HG03196 (cell line): ENCODE measurements around the gene TGM4.

Experiments used
- ATAC-seq: cut with Tn5 transposase; IDR thresholded peaks from one replicate; pipeline ENCODE4 v1.9.1; 2021; ENCODE audit not compliant: unreplicated experiment

TGM4 gene

DNA sequence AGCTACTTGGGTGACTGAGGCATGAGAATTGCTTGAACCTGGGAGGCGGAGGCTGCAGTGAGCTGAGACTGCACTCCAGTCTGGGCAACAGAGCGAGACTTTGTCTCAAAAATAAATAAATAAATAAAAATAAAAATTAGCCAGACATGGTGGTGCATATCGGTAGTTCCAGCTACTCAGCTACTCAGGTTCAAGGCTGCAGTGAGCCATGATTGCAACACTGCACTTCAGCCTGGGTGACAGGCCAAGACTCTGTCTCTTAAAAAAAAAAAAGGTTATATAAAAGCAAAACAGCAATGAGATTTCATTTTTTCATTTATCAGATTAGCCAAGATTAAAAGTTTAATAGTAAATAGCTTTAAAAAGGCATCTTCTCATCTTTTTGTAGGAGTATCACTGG, 2.9 kb downstream of the TGM4 start:
- ATAC-seq, result no peak

DNA sequence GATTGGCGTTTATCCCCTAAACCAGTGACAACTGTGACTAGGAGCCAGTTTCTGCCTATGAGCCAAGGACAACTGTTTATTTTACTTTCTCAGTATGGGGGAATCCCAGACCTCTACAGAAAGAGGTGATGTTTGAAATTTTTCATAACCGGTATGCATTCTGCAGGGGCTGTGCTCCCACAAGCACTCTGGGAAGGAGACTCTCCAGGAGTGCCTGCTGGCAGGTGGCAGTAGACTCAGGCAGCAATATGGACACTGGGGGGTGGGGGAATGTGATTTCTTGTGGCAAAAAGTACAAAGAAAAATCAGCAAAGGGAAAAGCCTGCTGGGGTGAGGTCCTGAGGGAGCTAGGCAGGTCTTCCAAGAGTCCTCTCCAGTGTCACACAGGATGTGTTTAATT, 5.9 kb downstream of the TGM4 start:
- ATAC-seq, result no peak

DNA sequence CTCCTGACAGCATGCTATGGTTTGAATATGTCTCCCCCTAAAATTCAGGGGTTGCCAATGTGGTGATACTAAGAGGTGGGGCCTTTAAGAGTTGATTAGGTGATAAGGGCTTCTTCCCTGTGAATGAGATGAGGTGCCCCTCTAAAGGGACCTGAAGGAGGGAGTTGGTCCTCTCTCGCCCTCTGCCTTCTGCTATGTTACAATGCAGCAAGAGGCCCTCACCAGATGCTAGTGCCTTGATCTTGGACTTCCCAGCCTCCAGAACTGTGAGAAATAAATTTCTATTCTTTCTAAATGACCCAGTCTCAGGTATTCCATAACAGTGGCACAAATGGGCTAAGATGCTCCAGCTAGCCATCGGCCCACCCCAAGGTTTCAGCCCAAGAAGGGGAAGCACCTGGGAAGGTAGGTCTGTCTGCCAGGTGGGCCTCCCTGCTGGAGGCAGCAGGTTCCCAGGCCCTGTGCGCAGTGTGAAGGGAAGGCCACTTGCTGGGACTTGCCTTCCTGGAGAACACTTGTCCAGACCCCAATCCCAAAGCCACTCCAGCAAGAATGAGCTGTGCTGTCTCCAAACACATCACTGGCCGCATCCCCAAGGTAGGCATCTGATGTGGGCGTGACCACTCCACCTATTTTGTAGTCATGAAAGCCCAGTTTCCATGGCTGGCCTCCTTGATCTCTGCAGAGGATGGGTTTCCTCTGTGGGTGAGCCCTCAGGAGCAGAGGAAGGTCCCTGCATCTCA, 9.0 kb downstream of the TGM4 start:
- no peak for ATAC-seq

DNA sequence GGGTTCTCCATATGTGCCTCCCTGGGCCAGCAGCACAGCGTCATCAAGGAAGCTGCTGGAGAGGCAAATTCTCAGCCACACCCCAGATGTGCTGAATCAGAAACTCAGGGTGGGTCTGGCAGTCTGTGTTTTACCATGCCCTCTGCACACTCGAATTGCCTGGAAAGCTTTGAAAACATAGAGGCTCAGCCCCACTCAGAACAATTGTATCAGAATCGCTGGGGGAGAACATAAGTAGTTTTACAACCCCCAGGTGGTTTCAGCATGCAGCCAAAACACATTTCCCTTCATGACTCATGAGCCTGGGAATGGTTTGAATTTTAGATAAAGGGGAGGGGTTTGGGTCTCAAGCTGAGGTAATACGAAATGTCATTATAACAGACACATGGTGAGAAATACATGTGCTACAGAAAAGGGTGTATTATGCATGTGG, 9.6 kb downstream of the TGM4 start:
- no peak for ATAC-seq

- ATAC-seq, result no peak
Measured at GRCh38 chr3:44885618-44886017, 11.2 kb downstream of the TGM4 start.

DNA sequence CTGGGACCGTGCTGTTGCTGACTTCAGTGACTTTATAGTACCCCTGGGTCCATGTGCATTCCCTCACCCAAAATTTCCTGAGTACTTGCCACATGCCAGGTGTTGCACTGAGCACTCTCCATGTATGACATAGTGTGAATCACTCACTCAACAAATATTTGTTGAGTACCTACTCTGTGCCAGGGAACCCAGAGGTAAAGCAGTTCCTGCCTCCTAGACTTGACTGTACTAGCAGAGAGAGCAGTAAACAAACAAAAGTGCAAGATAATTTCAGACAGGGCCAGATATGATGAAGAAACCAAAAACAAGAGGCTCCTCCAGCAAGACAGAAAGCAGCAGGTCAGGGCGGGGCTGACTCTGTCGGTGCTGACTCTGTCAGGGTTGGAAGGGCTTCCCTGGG, 12.2 kb downstream of the TGM4 start:
- ATAC-seq, result no peak

DNA sequence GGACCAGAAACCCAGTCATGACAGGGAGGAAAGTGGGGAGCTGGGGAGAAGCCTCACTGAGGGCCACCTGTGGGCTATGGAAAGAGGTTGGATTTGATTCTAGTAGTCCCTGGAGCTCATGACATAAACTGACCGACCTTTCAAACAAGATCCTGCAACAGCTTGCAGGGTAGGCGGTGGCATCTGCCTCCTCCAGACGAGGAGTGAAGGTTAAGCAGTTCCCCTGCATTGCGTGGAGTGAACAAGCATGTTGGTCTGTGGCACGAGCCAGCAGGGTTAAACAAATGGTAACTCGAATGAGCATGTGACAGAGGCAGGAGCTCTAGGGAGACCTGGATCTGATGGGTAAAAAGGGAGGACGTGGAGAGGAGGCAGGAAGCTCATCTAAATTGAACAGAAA, 12.7 kb downstream of the TGM4 start:
- ATAC-seq, result no peak

GRCh38 chr3:44890258-44890657, 15.8 kb downstream of the TGM4 start:
- ATAC-seq, result no peak

- no peak for ATAC-seq
Measured at GRCh38 chr3:44890852-44891251, 16.4 kb downstream of the TGM4 start.

DNA sequence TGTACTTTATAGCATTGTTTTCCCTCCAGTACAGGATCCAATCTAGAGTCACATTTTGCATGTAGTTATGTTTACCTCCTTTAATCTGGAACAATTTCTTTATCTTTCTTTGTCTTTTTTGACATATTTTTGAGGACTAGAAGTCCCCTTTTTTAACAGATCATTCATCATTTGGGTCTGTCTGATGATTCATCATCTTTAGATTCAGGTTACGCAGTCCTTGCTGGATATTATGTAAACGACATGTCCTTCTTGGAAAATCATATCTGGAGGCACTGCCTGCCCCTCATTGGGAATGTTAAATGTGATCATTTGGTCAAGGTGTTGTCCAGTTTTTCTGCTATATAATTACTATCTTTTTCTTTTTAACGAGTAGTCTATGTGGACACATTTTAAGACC, 18.3 kb downstream of the TGM4 start:
- no peak for ATAC-seq

DNA sequence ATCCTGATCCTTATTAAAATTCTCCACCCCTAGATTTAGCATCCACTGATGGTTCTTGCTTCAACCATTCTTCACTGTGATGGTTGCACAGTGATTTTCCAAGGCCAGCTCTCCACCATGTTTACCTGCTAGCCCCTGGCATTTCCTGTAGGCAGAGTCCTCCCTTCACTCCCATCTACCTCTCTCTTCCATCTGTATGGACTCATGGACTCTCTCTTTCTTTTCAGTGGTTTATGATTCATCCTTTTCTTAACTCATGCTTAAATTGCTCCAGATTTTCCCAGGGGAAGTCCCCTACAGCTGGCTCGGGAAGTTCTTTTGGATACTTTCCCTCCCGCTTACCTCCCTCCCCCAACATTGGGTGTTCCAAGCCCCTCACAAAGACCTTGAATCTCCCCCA, 18.7 kb downstream of the TGM4 start:
- no peak for ATAC-seq

DNA sequence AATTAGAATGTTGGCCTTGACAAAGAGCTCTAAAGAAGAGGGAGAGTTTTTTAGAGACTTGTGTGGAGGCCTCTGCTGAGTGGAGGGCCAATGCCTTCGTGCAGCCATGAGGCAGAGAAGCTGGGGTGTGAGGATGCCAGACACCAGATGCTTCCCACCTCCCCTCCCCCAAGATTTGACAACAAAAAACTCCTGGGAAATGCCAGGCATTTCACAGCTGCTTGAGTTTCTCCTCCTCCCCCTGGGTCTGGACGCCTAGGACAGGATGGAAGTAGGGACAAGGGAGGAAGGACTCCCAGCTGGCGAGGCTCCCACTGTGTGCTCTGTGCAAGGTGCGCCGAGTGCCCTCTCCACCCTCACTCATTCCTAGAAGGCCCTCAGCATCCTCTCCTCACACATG, 20.1 kb downstream of the TGM4 start:
- ATAC-seq, result no peak

DNA sequence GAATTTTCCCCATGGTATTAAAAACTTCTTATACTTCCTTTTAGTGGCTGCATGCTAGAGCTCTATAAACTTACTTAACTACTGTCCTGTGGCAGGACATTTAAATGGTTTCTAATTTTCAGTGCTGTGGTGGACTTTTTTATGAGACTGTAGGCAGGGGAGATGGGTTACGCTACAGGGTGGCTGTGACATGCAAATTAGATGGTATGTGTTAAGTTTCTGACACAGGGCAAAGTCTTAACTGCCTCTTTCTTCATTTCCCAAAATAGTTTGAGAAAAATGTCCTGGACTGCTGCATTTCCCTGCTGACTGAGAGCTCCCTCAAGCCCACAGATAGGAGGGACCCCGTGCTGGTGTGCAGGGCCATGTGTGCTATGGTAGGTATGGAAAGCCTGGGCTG, 22.0 kb downstream of the TGM4 start:
- no peak for ATAC-seq

DNA sequence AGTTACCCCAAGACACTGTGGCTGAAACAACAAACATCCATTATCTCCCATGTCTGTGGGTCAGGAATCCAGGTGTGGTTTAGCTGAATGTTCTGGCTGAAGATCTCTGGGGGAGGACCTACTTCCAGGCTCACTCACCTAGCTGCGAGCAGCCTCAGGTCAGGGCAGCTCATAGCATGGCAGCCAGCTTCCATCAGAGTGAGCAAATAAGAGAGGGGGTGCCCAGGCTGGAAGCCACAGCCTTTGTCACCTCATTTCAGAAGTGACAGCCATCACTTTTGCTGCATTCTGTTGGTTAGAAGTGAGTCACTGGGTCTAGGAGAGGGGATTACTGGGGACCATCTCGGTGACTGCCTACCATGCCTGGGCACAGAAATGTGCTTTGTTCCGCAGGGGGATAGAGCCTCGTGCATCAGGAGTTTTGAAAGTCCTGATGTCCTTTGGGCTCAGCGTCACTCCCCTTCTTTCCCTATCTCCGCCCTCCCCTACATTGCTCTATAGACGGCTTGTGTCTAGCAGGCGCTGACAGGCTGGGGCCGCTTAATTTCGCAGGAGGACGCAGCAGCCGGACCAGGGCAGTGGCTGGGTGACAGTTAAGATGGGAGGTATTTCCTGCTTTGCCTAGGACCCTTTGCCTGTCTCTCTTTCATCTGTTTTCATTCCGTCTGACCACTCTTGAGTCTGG, 25.4 kb downstream of the TGM4 start:
- no peak for ATAC-seq

DNA sequence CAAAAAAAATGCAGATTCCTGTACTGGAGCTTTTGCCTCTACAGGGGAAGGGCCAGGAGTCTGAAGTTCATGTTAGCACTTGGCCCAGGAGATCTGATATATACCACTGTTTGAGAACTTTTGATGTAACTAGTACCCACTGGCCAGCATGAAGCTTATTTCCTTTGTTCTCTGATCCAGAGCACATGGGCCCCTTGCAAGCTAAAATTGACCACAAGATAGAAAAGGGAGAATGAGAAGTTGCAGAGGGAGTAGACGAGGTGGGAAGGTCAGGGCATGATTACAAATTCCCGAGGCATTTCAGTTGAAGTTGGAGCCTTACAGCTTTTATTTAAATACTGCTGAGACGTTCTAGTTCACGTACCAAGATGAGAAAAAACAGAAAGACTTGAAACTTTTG, 28.2 kb downstream of the TGM4 start:
- ATAC-seq, result no peak

GRCh38 chr3:44903314-44903713, 28.9 kb downstream of the TGM4 start:
- ATAC-seq, result no peak

DNA sequence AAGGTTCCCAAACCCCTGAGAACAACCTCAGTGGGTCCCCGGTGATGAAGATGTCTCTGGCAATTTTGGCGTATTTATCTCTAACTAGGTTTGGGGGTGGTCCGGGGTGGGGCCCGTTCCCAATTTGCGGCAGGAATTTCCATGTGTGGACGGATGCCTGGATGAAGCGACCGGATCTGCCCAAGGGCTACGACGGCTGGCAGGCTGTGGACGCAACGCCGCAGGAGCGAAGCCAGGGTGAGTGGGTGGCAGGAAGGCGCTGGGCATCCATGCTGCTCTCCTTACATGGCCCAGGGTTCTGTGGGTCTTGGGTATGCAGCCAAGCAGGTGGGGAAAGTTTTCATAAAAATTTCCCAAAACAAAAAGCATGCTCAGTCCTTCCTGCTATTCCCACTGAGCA, 29.3 kb downstream of the TGM4 start:
- ATAC-seq, result no peak

DNA sequence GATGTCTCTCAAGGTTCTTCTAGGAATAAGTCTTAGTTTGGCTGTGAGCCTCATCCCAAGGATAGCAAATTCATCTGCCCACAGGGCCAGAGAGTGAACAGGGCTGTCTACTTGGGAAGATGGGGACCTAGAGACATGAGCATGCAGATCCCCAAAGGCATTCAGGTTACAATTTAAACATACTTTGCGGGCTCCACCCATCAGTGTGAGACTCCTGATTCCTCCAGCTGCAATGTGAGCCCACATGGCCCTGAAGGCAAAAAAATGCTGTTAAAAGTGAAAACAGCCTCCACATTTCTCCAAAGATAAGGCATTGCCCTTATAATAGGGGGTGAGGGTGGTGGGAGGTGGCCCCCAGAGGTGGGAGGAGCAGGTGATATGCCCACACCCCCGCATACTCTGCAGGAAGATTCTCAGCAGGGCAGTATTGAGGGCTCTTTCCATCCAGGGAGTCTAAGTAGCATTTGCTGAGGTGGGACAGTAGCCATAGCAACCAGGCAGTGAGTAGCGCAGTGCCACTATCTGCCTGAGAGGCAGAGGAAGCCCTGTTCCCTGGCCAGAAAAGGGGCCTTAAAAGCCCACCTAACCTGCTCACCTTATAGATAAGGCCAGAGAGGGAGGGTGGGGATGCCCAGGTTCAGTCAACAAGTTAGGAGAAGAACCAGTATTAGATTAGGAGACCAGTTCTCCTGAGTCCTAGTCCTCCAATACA, 31.2 kb downstream of the TGM4 start:
- no peak for ATAC-seq

- no peak for ATAC-seq
Measured at GRCh38 chr3:44906997-44907396, 32.6 kb downstream of the TGM4 start.

GRCh38 chr3:44907612-44908011, 33.2 kb downstream of the TGM4 start:
- no peak for ATAC-seq

DNA sequence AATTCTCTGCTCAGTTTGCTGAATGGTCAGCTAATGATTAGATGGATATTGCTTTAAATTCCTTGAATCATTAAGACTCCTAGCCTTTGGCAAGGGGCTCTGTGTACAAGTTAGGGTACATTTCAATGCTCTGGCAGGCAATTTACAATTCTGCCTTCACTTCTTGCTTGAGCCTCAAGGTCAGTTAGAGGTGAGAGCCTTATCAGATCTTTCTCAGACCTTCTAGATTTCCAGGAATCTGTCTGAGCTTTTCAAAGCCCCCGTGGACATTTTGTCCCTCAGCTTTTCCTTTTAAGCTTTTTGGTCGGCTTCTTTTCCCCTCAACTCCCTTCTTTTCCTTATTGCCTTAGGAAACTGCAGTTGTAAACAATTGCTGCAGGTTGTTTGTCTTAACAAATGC, 34.7 kb downstream of the TGM4 start:
- no peak for ATAC-seq

DNA sequence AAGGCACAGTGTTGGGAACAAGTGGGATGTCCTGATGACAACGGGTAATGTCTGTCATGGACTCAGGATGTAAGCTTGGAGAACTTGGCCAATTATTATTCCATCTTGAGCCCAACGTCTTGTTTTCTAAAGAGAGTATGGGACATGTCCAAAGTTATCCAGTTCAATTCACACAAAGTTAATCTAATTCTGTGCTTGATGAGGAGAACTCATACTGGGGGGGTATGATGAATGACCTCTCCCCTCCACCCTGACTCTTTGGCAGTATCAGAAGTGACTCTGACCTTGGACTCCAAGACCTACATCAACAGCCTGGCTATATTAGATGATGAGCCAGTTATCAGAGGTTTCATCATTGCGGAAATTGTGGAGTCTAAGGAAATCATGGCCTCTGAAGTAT, 36.3 kb downstream of the TGM4 start:
- no peak for ATAC-seq
